Trophoblast cell (in vitro differentiated cells and primary cell): Measurements from ENCODE around the gene GPR42.

Experiments used
- DNase-seq, 2 donors: peaks; one replicate each; pipeline ENCODE4 v3.0.0-alpha.2; 2016
- H2AFZ ChIP-seq: 2 replicates; pipeline ENCODE4 v1.6.1; 2013; ENCODE audit warnings: low read length, moderate library complexity, mild to moderate bottlenecking; ENCODE audit not compliant: insufficient read depth, poor library complexity
- H2AK5ac ChIP-seq: 2 replicates; pipeline ENCODE4 v1.6.1; 2013; ENCODE audit warnings: mild to moderate bottlenecking, low read length
- H2BK120ac ChIP-seq: 2 replicates; pipeline ENCODE4 v1.6.1; 2013; ENCODE audit warnings: low read length, mild to moderate bottlenecking, moderate library complexity; ENCODE audit not compliant: insufficient read depth, poor library complexity
- H2BK12ac ChIP-seq: 2 replicates; pipeline ENCODE4 v1.6.1; 2013; ENCODE audit warnings: mild to moderate bottlenecking, low read length, moderate library complexity
- H2BK5ac ChIP-seq: 2 replicates; pipeline ENCODE4 v1.6.1; 2013; ENCODE audit warnings: low read length, low read depth, moderate library complexity, mild to moderate bottlenecking; ENCODE audit not compliant: poor library complexity
- H3K14ac ChIP-seq: 2 replicates; pipeline ENCODE4 v1.6.1; 2013; ENCODE audit warnings: mild to moderate bottlenecking, low read length
- H3K18ac ChIP-seq: 2 replicates; pipeline ENCODE4 v1.6.1; 2013; ENCODE audit warnings: mild to moderate bottlenecking, low read length
- H3K23ac ChIP-seq: 2 replicates; pipeline ENCODE4 v1.6.1; 2013; ENCODE audit warnings: low read length
- H3K27ac ChIP-seq: 2 replicates; pipeline ENCODE4 v1.5.1; 2013; ENCODE audit warnings: low read depth, mild to moderate bottlenecking, inconsistent platforms, low read length, moderate library complexity
- H3K27me3 ChIP-seq: 2 replicates; pipeline ENCODE4 v1.6.1; 2013; ENCODE audit warnings: inconsistent platforms, mild to moderate bottlenecking, low read length, moderate library complexity; ENCODE audit not compliant: insufficient read depth
- H3K36me3 ChIP-seq, 2 experiments: 1 replicate in 1 of 2; 2 replicates in 1 of 2; pipeline ENCODE4 v1.6.1; 2013; ENCODE audit warnings: low read length in 2 of 2, mild to moderate bottlenecking in 2 of 2, moderate library complexity in 1 of 2; ENCODE audit not compliant: insufficient read depth in 2 of 2, control insufficient read depth in 1 of 2
- H3K4ac ChIP-seq: 2 replicates; pipeline ENCODE4 v1.6.1; 2013; ENCODE audit warnings: low read depth, mild to moderate bottlenecking, low read length, moderate library complexity
- H3K4me1 ChIP-seq, 2 experiments: 1 replicate in 1 of 2; 2 replicates in 1 of 2; pipeline ENCODE4 v1.6.1; 2013; ENCODE audit warnings: low read length in 2 of 2, mild to moderate bottlenecking in 2 of 2, moderate library complexity in 1 of 2; ENCODE audit not compliant: insufficient read depth in 2 of 2, control insufficient read depth in 1 of 2
- H3K4me2 ChIP-seq: 2 replicates; pipeline ENCODE4 v1.6.1; 2013; ENCODE audit warnings: inconsistent platforms, mild to moderate bottlenecking, low read length, moderate library complexity
- H3K4me3 ChIP-seq: 2 replicates; pipeline ENCODE4 v1.5.1; 2013; ENCODE audit warnings: mild to moderate bottlenecking, low read depth, low read length, inconsistent platforms
- H3K79me1 ChIP-seq: one replicate; pipeline ENCODE4 v1.6.1; 2013; ENCODE audit warnings: low read length
- H3K79me2 ChIP-seq: 2 replicates; pipeline ENCODE4 v1.6.1; 2013; ENCODE audit warnings: low read length, mild to moderate bottlenecking; ENCODE audit not compliant: control insufficient read depth, insufficient read depth, poor library complexity
- H3K9ac ChIP-seq: 2 replicates; pipeline ENCODE4 v1.6.1; 2013; ENCODE audit warnings: mild to moderate bottlenecking, low read length
- H3K9me3 ChIP-seq: 2 replicates; pipeline ENCODE4 v1.6.1; 2013; ENCODE audit warnings: low read depth, mild to moderate bottlenecking, control low read depth, inconsistent platforms, low read length; ENCODE audit not compliant: insufficient read depth
- H4K12ac ChIP-seq: 2 replicates; pipeline ENCODE4 v1.6.1; 2013; ENCODE audit warnings: low read depth, mild to moderate bottlenecking, low read length, moderate library complexity
- H4K8ac ChIP-seq: 2 replicates; pipeline ENCODE4 v1.6.1; 2013; ENCODE audit warnings: low read depth, mild to moderate bottlenecking, low read length, moderate library complexity
- H4K91ac ChIP-seq: one replicate; pipeline ENCODE4 v1.6.1; 2013; ENCODE audit warnings: low read depth, mild to moderate bottlenecking, low read length, moderate library complexity
- WGBS: extraction: QIAGEN DNeasy Blood & Tissue Kit; methylation state at CpG from one replicate; pipeline ENCODE4 v1.1.7; 2013; ENCODE audit warnings: missing lambda C conversion rate; ENCODE audit not compliant: insufficient read length, insufficient coverage; ENCODE audit errors: extremely low coverage; 5-methylcytosine and 5-hydroxymethylcytosine counted together

The GPR42 gene

GRCh38 chr19:35409191-35409590, 38.3 kb downstream of the GPR42 start:
- Histone ChIP-seq H3K79me2 (no peaks in the 10 kb centered on the region), H3K79me1 (no peaks in the 10 kb centered on the region), H2BK12ac (no peak overlapping the region), H3K23ac (no peak overlapping the region), H3K14ac (no peak overlapping the region), H3K4me1 (peaks cover 5 to 6% of the 10 kb centered on the region in 2 experiments), H3K9ac (no peak overlapping the region), H3K36me3 (no peaks in the 10 kb centered on the region), H3K9me3 (no peaks in the 10 kb centered on the region), H4K91ac (no peak overlapping the region), H3K27ac (no peak overlapping the region), H2AFZ (no peak overlapping the region), H4K12ac (no peak overlapping the region), H3K4me2 (no peak overlapping the region), H4K8ac (no peak overlapping the region), H3K4me3 (no peak overlapping the region), H2BK5ac (no peak overlapping the region), H3K18ac (no peak overlapping the region), H3K4ac (no peak overlapping the region), H2AK5ac (no peak overlapping the region), H2BK120ac (no peak overlapping the region), H3K27me3 (no peaks in the 10 kb centered on the region)
- WGBS, result no CpG with 5 or more reads among the region's 5 CpGs
- DNase-seq, result no peak

- no peak overlapping the region for H4K12ac ChIP-seq
- no peaks in the 10 kb centered on the region for H3K9me3 ChIP-seq
- H3K79me1 ChIP-seq, result no peaks in the 10 kb centered on the region
- H3K14ac ChIP-seq, result no peak overlapping the region
- no peaks in the 10 kb centered on the region for H3K79me2 ChIP-seq
- H2AK5ac ChIP-seq, result no peak overlapping the region
- H3K36me3 ChIP-seq, result no peaks in the 10 kb centered on the region
- whole genome bisulfite sequencing, result no CpG with 5 or more reads among the region's 5 CpGs
- no peak overlapping the region for H2AFZ ChIP-seq
- peaks cover 0 to 2% of the 10 kb centered on the region in 2 experiments for H3K4me1 ChIP-seq
- no peak overlapping the region for H3K9ac ChIP-seq
- H3K4me2 ChIP-seq, result no peak overlapping the region
- no peak overlapping the region for H4K8ac ChIP-seq
- no peak overlapping the region for H3K23ac ChIP-seq
- H2BK5ac ChIP-seq, result no peak overlapping the region
- H3K4me3 ChIP-seq, result no peak overlapping the region
- no peak overlapping the region for H2BK12ac ChIP-seq
- no peak overlapping the region for H2BK120ac ChIP-seq
- H4K91ac ChIP-seq, result no peak overlapping the region
- no peak for DNase-seq
- no peak overlapping the region for H3K4ac ChIP-seq
- no peaks in the 10 kb centered on the region for H3K27me3 ChIP-seq
- H3K18ac ChIP-seq, result no peak overlapping the region
- no peak overlapping the region for H3K27ac ChIP-seq
Measured at GRCh38 chr19:35410487-35410886, 39.6 kb downstream of the GPR42 start.

GRCh38 chr19:35414442-35414841, 43.6 kb downstream of the GPR42 start:
- H2AK5ac ChIP-seq, result no peak overlapping the region
- H3K36me3 ChIP-seq, result no peaks in the 10 kb centered on the region
- no peak overlapping the region for H2BK12ac ChIP-seq
- H3K4me2 ChIP-seq, result no peak overlapping the region
- H3K4ac ChIP-seq, result no peak overlapping the region
- WGBS, result no CpG with 5 or more reads among the region's 3 CpGs
- H2AFZ ChIP-seq, result no peak overlapping the region
- H3K9ac ChIP-seq, result no peak overlapping the region
- H3K14ac ChIP-seq, result no peak overlapping the region
- no peak overlapping the region for H3K23ac ChIP-seq
- no peak overlapping the region for H4K91ac ChIP-seq
- no peak overlapping the region for H4K8ac ChIP-seq
- no peaks in the 10 kb centered on the region for H3K9me3 ChIP-seq
- no peak overlapping the region for H2BK5ac ChIP-seq
- no peak overlapping the region for H3K4me3 ChIP-seq
- H3K27ac ChIP-seq, result no peak overlapping the region
- H3K79me1 ChIP-seq, result no peaks in the 10 kb centered on the region
- DNase-seq, result no peak
- H3K27me3 ChIP-seq, result no peaks in the 10 kb centered on the region
- no peaks in the 10 kb centered on the region for H3K79me2 ChIP-seq
- H3K4me1 ChIP-seq, result no peaks in the 10 kb centered on the region
- H2BK120ac ChIP-seq, result no peak overlapping the region
- no peak overlapping the region for H4K12ac ChIP-seq
- no peak overlapping the region for H3K18ac ChIP-seq

- Histone ChIP-seq H2BK120ac (no peak overlapping the region), H3K14ac (no peak overlapping the region), H4K8ac (no peak overlapping the region), H2BK5ac (no peak overlapping the region), H3K9me3 (no peaks in the 10 kb centered on the region), H3K4me1 (no peaks in the 10 kb centered on the region), H3K79me2 (no peaks in the 10 kb centered on the region), H3K27ac (no peak overlapping the region), H4K12ac (no peak overlapping the region), H2BK12ac (no peak overlapping the region), H3K4me2 (no peak overlapping the region), H3K36me3 (no peaks in the 10 kb centered on the region), H3K4ac (no peak overlapping the region), H3K4me3 (no peak overlapping the region), H4K91ac (no peak overlapping the region), H3K18ac (no peak overlapping the region), H3K79me1 (no peaks in the 10 kb centered on the region), H2AFZ (no peak overlapping the region), H2AK5ac (no peak overlapping the region), H3K23ac (no peak overlapping the region), H3K9ac (no peak overlapping the region), H3K27me3 (no peaks in the 10 kb centered on the region)
- WGBS, result no CpG with 5 or more reads among the region's 7 CpGs
- no peak for DNase-seq
Measured at GRCh38 chr19:35416331-35416730, 45.5 kb downstream of the GPR42 start.
